ENCODE measurements around the gene C5AR2.

DNA sequence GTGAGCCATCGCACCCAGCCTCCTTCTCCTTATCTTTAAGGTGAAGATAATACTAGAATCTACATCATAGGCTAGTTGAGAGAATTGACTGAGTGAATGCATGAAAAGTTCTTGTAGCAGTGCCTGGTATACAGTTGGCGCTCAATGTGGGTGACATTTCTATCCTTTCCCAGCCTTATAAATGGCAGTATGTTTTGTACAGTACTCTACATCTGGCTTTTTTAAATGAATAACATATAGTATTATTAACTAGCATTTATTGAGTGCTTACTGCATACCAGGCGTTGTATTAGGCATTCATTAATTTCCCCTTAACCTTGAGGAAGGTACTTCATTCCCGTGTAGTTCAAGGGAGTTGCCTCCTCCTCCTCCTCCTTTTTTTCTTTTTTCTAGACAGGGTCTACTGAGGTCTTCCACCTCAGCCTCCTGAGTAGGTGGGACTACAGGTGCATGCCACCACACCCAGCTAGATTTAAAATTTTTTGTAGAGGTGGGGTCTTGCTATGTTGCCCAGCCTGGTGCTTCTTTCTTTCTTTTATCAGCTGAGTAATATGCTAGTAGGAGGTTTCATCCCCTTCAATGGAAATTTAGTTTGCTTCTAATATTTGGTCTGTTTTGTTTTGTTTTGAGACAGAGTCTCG, 19.5 kb upstream of the C5AR2 start:
- TF ChIP-seq, protein P1, sequence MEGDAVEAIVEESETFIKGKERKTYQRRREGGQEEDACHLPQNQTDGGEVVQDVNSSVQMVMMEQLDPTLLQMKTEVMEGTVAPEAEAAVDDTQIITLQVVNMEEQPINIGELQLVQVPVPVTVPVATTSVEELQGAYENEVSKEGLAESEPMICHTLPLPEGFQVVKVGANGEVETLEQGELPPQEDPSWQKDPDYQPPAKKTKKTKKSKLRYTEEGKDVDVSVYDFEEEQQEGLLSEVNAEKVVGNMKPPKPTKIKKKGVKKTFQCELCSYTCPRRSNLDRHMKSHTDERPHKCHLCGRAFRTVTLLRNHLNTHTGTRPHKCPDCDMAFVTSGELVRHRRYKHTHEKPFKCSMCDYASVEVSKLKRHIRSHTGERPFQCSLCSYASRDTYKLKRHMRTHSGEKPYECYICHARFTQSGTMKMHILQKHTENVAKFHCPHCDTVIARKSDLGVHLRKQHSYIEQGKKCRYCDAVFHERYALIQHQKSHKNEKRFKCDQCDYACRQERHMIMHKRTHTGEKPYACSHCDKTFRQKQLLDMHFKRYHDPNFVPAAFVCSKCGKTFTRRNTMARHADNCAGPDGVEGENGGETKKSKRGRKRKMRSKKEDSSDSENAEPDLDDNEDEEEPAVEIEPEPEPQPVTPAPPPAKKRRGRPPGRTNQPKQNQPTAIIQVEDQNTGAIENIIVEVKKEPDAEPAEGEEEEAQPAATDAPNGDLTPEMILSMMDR (IDR thresholded peaks at IDR 0.05; ENCODE audit: poor library complexity, severe bottlenecking): no peak
- TF ChIP-seq EP300 (conservative IDR thresholded peaks at IDR 0.05; ENCODE audit: poor library complexity, severe bottlenecking) (no peak), RAD21 (conservative IDR thresholded peaks at IDR 0.05) (no peak), EZH2 (IDR thresholded peaks at IDR 0.05; ENCODE audit: borderline replicate concordance, insufficient read depth, low read length, poor library complexity, severe bottlenecking) (no peak)
